T-helper 22 cell (primary cell): Measurements from ENCODE around the gene FKBP9.

Experiments
- DNase-seq: peaks from one replicate; pipeline ENCODE4 v3.0.0-alpha.2; 2020; ENCODE audit warnings: low read depth

The FKBP9 gene

GRCh38 chr7:33009734-33010133 is 52.5 kb downstream of the FKBP9 start:
- DNase-seq = no peak

DNA sequence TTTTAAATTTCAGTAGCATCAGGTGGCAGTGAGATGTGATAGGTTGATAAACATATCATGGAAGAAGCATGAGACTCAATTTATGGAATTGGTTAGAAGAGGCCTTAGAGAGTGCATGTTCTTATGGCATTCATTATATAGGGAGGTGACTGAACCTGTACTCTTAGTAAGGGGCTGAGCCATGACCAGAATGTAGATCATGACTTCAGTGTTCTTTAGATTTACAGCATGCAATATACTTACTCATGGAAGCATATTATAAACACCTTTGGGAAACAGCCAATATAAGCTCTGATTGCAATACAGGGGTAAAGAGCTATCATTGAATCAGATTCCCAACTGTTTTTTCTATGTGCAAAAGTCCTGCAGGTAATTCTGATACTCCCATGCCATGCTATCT is 55.1 kb downstream of the FKBP9 start:
- no peak for DNase-seq

- DNase-seq = no peak
Observed at GRCh38 chr7:33024189-33024757, 67.0 kb downstream of the FKBP9 start.

- no peak for DNase-seq
Observed at GRCh38 chr7:33035776-33036175, 78.5 kb downstream of the FKBP9 start.

GRCh38 chr7:33038639-33039038 is 81.4 kb downstream of the FKBP9 start:
- DNase-seq = no peak

GRCh38 chr7:33039257-33039902 is 82.1 kb downstream of the FKBP9 start:
- DNase-seq = no peak

GRCh38 chr7:33039903-33040292 is 82.7 kb downstream of the FKBP9 start:
- no peak for DNase-seq

DNA sequence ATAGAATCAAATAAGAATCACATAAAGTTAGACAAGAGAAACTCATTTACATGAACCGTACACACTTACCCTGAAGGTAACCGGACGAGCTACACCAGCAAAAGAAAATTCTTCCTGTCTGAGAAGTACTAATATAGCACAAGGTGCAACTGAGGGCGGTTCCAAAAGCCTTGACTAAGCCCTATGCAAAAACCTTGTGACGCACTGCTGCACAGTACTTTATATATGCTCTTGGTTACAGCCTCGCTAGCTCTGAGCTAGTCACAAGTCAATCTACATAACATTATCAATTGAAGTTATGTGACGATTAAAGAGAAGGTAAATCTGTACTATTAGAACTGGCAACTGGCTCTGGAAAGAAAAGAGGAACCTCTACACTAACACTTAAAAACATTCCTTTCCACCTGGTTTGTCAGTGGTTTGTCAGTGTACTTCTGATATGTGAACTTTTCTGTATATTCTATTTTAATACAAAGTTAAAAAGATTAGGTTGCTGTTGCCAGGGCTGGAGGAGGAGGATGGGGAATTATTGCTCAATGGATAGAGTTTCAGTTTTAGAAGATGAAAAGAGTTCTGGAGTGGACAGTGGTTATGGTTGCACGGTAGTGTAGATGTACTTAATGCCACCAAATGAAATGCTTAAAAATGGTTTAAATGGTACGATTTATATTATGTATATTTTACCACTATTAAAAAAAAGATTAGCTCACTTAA is 83.7 kb downstream of the FKBP9 start:
- DNase-seq = peak; percentile 64

DNA sequence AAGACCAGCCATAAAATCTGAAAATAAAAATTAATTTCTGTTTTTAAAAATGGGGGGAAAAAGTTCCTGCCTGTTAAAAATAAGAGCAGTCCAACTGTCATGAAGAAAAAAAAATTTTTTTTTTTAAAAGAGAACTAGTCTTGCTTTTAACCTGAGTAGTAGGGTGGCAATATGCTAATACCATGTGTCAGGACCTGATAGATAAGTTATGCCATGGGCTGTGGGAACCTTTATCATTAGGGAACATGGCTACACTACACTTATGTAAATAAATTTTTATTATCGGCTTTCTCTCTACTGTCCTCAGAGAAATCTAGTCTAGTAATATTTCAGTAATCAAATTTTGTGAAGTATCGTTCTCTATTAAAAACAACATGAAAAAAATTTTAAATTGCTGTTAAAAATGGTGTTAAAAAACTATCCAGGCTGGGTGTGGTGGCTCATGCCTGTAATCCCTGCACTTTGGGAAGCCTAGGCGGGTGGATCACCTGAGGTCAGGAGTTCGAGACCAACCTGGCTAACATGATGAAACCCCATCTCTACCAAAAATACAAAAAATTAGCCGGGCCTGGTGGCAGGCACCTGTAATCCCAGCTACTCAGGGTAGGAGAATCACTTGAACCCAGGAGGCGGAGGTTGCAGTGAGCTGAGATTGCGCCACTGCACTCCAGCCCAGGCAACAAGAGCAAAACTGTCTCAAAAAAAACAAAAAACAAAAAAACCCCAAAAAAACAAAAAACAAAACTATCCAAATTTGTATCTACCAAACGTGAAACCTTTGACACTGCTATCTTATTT is 84.6 kb downstream of the FKBP9 start:
- DNase-seq = no peak

GRCh38 chr7:33043501-33044400 is 86.5 kb downstream of the FKBP9 start:
- no peak for DNase-seq

DNA sequence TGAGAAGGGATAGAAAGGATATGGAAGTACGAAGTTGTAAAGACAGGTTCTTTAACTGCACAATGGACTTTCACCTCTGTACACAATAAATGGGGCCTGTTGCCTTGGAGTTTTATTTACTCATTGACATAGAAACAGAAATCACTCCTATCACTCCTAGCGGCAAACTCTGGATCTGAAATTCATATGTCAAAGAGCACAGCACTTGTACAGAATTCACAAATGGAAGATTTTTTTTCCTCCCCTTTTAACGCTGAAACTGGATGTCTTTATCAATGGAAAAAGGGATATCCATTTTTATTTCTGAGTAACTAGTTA is 87.1 kb downstream of the FKBP9 start:
- no peak for DNase-seq

DNA sequence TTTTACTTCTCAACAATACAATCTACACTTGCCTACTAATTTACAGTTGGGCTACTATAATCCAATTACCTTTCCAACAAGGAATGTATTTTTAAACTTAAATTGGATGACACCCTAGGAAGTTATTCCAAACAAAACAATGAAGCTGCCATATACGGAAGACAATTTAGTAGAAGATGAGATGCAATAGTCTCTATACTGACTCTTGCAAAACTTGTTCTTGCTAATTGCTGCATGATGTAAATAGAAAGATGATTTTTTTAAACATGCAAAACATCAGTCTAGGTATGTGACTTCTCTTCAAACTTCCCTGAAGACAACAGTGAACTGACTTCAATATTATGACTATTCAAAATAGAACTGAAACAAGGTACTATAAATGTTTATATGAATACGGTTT is 87.7 kb downstream of the FKBP9 start:
- no peak for DNase-seq

- DNase-seq = no peak
Observed at GRCh38 chr7:33048257-33048656, 91.0 kb downstream of the FKBP9 start.

DNA sequence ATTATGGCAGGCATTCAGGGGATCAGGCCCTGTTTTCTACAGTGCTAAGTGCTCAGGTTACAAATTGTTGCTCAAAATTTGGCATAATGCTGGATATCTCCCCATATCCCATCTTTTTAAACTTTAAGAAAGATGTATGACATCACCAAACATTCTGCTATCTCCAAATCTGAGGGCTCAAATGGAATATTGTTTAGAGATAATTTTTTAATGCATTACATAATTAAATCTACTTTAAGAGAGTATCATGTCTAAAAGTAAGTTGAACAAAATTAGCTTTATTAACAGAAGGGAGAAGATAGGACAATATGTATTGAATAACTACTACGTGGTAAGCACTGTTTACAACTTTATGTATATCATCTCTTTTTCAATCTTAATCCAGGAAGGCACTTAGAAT is 91.5 kb downstream of the FKBP9 start:
- no peak for DNase-seq

DNA sequence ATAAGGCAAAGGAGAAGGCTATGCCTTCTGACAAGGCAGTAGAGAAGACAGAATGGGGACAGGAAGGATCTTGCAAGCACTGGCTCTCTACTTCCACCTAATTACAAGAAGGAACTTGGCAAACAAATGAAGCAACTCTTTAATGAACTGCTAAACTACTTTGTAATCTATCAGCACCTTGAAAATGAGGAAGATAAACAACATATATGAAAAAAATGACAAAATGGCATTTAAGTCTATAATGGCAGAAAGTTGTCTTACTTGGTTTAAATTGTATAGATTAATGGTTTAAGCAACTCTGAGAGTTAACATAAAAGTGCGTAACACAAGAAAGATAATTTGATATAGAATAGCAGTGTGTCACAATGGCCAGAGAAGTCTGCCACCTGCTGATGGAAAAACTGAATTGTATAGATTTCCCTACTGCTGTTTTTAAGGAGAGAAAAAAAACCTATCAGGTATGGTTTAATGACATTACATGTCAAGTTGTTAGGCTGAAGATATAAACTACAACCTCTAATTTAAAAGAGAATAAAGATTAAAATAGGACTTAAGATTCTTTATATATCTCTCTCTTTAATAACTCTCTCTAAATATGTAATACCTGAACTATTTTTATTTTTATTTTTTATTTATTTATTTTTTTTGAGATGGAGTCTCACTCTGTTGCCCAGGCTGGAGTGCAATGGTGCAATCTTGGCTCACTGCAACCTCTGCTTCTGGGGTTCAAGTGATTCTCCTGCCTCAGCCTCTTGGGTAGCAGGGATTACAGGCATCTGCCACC is 93.5 kb downstream of the FKBP9 start:
- DNase-seq = no peak

- DNase-seq = no peak
Observed at GRCh38 chr7:33053721-33054120, 96.5 kb downstream of the FKBP9 start.

DNA sequence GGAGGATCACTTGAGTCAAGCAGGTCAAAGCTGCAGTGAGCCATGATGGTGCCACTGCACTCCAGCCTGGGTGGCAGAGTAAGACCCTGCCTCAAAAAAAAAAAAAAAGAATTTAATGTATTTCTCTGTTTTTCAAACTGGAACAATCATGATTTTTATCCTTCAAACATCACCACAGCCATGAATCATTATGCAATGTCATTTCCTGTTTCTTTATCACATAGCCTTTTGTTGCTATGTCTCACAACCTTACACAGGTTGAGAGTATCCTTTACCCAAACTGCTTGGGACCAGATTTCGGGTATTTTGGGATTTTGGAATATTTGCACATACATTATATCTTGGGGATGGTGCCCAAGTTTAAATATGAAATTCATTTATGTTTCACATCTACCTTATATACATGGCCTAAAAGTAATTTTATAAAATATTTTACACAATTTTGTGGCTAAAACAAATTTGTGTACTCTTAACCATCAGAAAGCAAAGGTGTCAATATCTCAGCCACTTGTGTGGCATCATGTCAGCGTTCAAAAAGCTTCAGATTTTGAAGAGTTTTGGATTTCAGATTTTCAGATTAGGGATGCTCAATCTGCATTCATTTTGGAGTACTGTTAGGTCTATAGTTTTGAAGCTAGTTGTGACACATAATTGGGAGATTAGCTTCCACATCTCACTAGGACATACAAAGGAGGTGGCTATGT is 97.2 kb downstream of the FKBP9 start:
- DNase-seq = no peak

DNA sequence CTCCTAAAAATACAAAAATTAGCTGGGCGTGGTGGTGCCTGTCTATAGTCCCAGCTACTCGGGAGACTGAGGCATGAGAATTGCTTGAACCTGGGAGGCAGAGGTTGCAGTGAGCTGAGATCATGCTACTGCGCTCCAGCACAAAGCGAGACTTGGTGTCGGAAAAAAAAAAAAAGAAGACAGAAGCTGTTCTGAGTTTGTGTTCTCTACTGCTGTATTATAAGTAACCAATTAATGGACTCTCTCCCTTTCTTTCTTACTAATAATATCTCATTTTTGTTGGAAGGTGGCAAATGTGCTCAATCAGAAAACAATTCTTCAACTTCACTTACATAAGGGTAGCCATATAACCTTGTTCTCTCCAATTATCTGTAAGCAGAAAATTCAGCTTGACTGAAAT is 97.9 kb downstream of the FKBP9 start:
- DNase-seq = no peak
